NCI-H526 treated with DMSO at 0.1 percent for 48 hours (cell line): ENCODE results near the gene EGR1.
"Not testable (repeated sequence)": the region's sequence is repeated elsewhere in the genome, so short reads cannot be mapped to it uniquely, and the experiment has no call there.

Experiments
- DNase-seq: peaks from one replicate; lab custom pipeline; 2025; lab: John Stamatoyannopoulos, UW

EGR1 gene

GRCh38 chr5:138469540-138470321, 4.5 kb downstream of the EGR1 start:
- DNase-seq: no peak

DNA sequence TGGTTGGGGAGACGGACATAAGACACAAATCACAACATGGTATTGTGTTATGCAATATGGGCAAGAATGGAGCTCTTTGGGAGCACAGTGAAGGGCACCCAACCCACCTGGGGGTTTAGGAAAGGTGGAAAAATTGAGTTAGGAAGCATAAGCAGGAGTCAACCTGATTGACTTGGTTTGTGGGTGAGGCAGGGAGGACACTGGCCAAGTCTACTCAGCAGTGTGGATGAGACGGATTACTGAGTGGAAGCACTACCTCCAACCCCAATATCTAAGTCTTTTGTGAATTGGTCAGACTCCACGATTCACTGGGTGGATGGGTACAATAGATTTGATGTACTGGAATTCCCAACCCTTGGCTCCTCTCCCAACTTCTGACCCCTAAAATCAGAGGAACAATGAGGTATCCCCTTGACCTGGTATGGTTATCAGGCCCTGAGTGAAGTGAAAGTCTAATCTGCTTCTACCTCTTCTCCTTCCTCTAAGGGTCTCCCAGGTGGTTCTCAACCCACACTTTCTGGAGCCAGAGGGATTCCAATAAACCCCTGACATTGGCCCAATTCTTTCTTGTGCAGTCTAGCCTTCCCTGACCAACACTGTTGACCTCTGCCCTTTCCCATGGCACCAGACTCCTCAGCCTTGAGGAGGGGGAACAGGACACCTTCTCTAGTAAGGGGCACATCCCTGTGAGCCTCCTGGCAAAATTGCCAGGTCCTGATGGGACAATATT, 5.2 kb downstream of the EGR1 start:
- no peak for DNase-seq

DNA sequence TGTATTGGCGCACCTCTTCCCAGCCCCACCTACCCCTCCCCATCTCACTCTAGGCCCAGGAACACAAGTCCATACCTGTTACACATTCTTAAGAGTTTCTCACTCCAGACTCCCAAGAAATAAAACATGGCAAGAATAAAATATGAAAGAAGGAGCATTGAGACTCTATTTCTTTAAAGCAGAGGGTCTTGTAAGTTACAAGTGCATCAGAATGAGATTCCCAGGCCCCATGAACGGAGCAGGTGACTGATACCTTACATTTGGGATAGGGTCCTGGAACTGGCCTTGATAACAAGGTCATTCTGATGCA, 5.7 kb downstream of the EGR1 start:
- no peak for DNase-seq

DNA sequence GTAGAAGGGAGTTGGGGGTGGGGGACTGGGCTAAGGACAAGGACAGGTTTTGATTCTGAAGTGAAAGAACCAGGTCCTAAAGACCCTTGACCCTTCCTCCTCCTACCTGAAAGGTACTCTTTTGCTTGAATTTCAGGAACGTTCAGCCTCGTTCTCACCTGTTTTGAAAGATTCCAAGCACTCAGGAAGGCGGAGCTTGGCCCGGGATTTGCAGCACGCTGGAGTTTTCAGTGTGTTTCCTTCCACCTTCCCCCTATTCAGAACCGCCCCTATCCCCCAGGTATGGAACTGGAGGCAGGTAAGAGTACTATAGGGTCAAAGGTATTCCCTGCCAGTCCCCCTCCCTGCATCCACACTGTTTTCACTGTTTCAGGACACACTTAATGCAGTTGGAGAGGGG, 7.1 kb downstream of the EGR1 start:
- DNase-seq: no peak

- DNase-seq: not testable (repeated sequence)
These were observed 7.9 kb downstream of the EGR1 start for GRCh38 chr5:138473151-138473550.

GRCh38 chr5:138476918-138477317, 11.6 kb downstream of the EGR1 start:
- peak; percentile 74 for DNase-seq

GRCh38 chr5:138482638-138483037, 17.4 kb downstream of the EGR1 start:
- no peak for DNase-seq

GRCh38 chr5:138488481-138488945, 23.2 kb downstream of the EGR1 start:
- no peak for DNase-seq

DNA sequence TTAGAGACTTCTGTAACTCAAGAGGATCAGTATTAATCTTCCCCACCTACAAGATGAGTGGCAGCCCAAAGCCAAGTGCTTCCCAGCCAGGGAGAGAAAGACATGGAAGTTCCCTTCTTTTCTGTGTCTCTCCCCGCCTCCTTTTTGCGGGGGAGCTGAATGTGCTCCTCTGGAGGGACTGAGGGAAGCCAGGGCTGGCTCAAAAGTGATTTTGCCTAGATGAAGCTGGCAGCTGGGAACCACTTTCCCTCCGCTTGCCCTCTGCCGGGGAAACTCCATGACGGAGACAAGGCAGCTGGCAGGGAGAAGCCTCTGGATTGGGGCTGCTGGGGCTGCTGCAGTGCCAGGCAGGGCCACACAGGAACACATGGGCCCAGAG, 24.4 kb downstream of the EGR1 start:
- no peak for DNase-seq

- DNase-seq: no peak
These were observed 25.5 kb downstream of the EGR1 start for GRCh38 chr5:138490648-138491283.

DNA sequence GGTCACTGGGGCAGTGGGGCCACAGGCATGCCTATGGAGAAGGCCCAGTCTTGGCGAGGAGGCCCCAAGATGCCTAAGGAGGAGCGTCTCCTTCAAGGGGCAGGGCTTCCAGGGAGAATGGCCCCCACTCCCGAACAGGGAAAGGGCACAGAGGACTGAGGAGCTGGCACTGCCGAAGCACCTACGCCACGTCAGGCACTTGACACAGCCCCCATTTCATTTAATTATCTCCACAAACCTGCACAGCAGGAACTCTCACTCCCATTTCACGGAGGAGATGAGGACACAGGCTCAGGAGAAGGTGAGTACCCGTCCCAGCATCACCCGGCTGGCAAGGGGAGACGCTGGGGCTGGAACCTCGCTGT, 26.0 kb downstream of the EGR1 start:
- no peak for DNase-seq

DNA sequence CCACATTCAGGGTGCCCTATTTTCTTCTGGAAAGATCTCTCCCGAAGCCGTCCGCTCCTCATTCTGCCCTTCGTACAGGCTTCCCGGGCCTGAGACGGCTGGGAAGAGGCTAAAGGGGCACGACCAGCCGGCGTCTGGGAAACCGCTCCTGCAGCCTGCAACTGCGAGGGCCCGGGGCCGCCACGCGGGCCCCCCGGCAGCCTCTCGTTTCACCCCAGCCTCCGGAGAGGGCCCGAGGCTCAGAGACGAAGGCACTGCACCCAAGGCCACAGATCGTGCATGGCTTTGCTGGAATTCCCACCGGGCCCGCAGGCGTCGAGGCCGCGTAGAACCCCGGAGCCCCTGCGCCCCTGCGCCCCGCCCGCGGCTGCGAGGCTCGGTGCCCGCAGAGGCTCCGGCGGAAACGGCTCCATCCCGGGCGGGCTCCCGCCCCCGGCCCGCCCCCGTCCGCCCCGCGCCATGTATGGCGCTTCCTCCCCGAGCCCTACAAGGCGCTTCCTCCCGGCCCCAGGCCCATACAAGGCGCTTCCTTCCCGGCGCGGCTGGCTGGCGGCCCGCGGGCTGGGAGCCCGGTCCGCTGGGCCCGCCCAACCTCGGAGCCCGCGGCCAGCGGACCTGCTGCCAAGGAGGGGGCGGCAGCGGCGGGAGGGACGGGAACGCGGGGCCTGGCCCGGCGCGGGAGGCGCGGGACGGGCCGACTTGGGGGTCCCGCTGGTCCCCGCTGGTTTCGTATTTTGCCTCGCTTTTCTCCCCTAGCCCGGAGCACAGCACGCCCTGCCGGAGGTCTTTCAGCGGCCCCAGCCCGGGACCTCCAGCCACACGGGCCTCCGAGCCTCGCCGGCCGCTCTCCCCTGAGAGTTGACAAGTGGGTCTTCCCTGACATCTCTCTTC, 26.6 kb downstream of the EGR1 start:
- peak; percentile 80 for DNase-seq

DNA sequence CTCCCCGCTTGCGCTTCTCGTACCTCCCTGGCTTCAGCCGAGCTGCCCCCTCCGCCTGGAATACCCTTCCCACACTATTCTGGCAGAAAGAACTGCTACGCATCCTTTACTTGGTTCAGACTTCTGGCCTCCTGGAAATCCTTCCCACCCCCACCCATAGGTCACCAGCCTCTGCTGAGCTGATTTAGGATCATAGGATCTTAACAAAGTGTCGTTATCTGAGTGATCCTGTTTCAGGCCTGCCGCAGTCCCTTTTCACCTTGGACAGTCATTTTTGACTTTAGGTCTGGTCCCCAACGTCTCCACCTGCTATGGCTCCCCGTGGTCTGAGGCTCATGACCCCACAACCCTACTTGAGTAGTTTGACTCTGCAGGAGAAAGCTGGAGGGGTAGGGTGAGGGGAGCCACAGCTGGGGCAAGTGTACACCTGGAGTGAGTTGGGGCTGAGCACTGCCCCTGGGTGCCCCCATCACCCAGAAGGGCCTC, 27.3 kb downstream of the EGR1 start:
- DNase-seq: no peak

- DNase-seq: no peak
These were observed 30.1 kb downstream of the EGR1 start for GRCh38 chr5:138495351-138495750.

DNA sequence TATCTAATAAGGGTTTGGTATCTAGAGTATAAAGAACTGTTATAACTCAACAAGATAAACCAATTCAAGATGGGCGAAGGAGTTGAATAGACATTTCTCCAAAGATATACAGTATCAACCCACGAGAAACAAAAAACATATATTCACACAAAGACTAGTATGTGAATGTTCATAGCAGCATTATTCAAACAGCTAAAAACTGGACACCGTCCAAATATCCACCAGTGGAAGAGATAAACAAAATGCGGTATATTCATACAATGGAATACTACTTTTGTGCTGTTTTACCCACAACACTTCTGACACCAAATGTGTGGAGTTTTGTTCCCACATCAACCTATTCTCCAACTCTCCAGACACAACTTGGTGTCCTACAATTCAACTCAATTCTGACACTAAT, 33.1 kb downstream of the EGR1 start:
- DNase-seq: no peak

GRCh38 chr5:138502121-138502520, 36.8 kb downstream of the EGR1 start:
- DNase-seq: no peak

- no peak for DNase-seq
These were observed 37.2 kb downstream of the EGR1 start for GRCh38 chr5:138502521-138502920.

DNA sequence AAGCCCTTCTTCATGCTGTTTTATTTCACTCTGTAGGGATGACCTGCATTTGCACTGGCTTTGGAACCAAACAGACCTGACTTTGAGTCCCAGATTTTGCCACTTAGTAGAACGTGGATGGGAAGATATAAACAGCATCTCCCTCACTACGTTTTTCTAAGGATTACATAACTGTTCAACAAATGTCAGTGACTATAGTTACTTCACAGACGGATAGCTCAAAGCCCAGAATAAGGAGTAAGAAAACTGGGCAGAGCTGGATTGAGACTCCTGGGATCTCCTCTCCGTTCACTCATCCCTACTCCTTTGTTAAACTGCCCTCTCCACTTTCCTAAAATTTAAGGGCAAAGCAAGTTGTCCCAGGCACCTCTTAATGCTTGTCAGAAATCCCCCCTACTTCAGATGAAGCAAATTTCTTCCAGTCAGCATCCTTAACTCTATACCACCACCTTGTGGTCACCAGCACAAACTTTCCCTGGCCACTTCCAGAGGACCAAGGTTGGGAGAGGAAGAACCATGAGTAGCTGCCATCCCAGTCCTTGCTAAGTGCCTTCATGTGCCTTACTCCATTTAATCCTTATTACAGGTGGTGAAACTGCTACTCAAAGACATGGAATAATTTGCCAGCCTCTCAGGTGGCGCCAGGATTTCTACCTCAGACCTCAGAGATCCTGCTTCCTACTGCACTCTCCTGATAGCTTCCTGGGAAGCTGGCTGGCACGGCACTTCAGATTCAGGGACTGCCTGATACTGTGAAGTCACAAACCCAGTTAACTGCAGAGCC, 38.4 kb downstream of the EGR1 start:
- DNase-seq: peak; percentile 24

DNA sequence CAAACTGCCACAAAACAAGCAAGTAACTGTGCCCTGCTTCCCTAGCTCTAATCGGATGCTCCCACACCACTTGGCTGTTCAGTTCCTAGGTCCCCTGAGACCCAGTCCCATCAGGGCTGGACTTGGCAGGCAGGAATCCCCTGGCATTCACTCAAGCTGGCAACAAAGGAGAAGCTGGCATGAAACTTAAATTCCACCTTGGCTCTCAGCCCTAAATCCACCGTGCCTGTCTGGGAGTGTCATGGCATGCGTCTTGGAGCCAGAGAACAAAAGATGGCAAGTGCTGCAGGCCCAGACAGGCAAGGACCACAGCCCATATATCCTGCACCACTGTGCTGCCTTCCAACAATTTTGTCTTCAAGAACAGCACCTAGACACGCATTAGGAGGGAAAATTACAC, 39.5 kb downstream of the EGR1 start:
- no peak for DNase-seq

DNA sequence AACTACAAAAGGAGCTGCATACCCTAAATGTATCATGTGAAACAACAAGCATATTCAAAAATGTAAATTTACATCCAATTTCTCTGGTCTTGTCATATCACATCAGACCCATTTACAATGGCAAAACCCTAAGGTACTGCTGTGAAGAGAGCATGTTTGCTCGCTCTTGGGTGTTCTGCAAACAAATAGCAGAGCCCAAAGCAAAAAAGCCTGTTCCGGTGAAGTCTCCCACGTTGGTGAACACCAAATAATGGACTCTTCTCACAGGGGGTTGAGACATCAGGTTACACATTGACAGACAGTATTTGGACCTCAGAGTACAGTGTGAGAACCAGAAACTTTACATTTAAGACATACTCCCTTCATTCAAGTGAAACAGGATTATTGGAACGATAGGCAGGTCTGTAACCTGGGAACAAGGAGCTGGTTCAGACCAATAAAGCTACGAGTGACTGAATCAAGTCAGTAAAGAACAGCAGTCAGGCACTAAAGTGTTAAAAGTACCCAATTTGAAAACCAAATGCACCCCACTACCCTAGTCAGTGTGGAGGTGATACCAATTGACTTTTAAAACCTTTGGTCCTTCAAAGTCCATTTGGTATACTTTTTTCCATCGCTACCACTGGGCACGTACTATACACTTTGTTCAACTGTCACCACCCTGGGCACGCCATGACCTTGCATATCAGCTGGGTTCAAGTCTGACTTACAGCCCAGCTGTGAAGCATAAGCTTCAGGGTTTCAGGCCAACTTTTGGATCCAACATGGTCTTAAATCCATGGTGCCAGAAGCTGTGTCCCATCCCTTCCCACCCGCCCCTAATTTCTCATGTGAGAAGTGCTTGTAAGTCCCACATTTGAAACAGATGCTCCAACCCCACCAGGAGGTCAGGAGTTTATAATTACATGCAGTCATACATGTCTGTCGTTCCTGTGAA, 41.4 kb downstream of the EGR1 start:
- DNase-seq: no peak
